Cardiac fibroblast (primary cell): ENCODE data around the gene CCDC93.

Experiments used
- DNase-seq, 2 donors: peaks; one replicate each; pipeline versions ENCODE4 v3.0.0 to v3.0.0-alpha.2; 2010; ENCODE audit warnings: low read depth in 2 of 2
- H3K4me3 ChIP-seq, 2 donors: replicated peaks in 1 of 2; 1 replicate in 1 of 2; 2 replicates in 1 of 2; pipeline ENCODE4 v1.5.1; 2011; ENCODE audit warnings: low read depth in 2 of 2, low read length in 2 of 2, mild to moderate bottlenecking in 2 of 2, moderate library complexity in 1 of 2
- TF ChIP-seq, protein P1 (sequence below): IDR thresholded peaks from one replicate; pipeline ENCODE4 v1.5.1; 2011; ENCODE audit warnings: low read depth, mild to moderate bottlenecking, low read length, inconsistent platforms

CCDC93 gene

DNA sequence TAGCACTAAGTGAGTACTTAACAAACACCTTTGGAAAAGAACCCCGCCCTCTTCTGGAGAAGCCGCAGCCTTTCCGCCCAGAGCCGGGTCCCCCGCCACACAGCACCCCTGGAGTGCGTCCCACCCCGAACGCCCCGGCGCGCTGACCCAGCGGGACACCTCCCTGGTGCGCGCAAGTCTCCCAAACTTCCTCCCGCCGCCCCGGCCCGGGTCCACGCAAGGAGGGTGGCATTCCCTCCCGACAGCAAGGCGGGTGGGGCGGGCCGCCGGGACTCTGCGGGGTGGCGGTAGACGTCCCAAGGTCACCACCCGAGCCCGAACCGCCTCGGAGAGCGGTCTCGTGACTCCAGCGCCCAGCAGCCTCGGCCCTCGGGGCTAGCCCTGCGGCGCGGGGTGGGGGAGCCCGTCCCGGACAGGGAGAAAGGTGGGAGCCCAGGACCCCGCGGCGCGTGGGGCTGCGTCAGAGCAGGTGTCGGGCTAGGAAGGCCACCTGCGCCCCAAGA lies 598 bp downstream of the CCDC93 start:
- TF ChIP-seq, protein P1, sequence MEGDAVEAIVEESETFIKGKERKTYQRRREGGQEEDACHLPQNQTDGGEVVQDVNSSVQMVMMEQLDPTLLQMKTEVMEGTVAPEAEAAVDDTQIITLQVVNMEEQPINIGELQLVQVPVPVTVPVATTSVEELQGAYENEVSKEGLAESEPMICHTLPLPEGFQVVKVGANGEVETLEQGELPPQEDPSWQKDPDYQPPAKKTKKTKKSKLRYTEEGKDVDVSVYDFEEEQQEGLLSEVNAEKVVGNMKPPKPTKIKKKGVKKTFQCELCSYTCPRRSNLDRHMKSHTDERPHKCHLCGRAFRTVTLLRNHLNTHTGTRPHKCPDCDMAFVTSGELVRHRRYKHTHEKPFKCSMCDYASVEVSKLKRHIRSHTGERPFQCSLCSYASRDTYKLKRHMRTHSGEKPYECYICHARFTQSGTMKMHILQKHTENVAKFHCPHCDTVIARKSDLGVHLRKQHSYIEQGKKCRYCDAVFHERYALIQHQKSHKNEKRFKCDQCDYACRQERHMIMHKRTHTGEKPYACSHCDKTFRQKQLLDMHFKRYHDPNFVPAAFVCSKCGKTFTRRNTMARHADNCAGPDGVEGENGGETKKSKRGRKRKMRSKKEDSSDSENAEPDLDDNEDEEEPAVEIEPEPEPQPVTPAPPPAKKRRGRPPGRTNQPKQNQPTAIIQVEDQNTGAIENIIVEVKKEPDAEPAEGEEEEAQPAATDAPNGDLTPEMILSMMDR: no peak
- H3K4me3 ChIP-seq: peak overlapping the region; percentile 96 to 99
- DNase-seq: peak in 1 of 2 donors; percentile 22

DNA sequence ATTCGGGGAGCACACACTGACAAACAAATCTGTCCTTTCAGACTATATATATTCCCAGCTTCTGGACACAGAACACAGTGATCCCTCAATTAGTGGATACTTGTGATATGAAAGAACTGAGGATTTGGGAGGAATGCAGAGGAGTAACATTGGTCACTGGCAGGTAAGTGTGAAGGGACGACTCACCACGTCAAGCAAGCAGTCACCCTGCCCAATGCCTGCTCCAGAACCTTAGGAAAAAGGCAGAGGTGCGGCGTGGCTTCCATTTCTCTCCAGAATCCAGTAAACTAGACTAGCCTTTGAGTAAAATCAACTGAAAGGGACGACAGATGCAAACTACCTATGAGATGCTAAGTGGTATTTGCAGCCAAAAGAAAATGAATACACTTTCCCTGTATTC lies 1.1 kb downstream of the CCDC93 start:
- peak in 1 of 2 donors; percentile 7 for DNase-seq
- TF ChIP-seq, protein P1: no peak
- H3K4me3 ChIP-seq: peak overlapping the region; percentile 96 to 99

DNA sequence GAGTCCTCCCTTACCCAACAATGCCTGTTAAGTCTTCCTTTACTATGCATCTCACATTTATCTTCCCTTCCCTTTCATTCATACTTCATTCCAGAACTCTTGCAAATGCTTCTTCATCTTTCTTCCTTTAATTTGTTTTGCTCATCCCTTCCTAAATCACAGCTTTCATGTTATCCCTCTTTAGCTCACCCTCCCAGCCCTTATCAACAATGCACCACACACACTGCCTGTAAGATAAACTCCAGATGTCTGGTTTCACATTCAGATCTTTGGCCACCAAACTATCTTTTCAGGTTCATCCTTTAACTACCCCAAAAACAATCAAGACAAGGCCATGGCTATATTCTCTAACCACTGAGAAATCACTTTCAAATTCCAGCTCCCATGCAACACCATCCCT lies 3.4 kb downstream of the CCDC93 start:
- DNase-seq: no peak
- TF ChIP-seq, protein P1: no peak
- H3K4me3 ChIP-seq: no peak overlapping the region

DNA sequence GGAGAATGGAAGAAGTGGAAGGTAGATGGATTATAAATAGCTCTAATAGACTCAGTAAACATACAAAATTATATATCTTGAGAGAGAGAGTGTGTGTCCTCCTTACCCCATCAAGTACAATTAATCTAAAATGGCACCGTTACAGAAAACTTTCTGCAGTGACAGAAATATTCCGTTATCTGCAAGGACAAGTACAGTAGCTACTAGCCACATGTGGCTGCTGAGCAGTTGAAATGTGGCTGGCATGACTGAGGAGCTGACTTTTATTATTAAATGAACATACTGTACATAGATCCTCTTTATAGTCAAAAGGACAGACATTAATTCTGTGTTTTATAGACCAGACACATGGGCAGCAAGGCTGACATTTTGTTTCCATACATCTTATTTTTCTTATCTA lies 7.0 kb downstream of the CCDC93 start:
- no peak for DNase-seq
- TF ChIP-seq, protein P1: no peak
- no peak overlapping the region for H3K4me3 ChIP-seq

DNA sequence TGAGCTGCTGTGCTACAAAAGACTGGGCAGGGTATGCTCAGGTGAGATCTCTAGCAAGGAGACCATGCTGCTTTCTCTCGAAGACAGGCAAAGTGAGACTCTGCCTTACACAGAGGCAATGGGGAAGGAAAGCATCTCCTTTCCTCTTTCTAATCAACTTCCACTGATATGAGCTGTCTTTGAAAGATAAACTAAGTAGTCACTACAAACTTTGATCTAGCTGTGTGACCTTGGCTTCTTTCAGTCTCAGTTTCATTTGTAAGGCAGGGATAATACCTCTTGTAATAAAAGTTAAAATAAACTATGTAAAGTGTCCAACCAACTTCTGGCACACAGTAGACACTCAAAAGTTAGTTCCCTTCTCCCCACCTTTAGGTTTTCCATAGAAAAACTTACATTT lies 7.5 kb downstream of the CCDC93 start:
- TF ChIP-seq, protein P1: no peak
- H3K4me3 ChIP-seq: no peak overlapping the region
- DNase-seq: no peak

DNA sequence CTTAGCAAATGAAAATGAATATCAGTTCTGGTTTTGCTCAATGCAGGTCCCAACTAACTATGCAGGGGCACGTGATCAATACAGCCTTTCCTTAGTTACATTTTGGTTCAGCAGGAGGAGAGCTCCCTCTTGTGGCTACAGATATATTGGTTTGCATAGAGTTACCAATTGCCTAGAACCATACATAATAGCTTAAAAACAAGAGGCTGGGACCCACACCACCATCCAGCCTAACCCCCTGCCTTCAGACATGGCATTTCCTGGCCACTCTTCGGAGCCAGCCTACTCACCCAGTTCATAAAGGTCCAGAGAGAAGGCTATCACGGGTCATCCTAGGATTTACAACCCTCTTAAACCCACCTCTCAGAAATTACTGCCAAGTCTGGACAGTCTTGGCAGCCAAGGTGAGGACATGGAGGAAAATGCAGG lies 10.5 kb downstream of the CCDC93 start:
- TF ChIP-seq, protein P1: peak; percentile 74
- peak; percentile 91 for DNase-seq
- H3K4me3 ChIP-seq: no peak overlapping the region

DNA sequence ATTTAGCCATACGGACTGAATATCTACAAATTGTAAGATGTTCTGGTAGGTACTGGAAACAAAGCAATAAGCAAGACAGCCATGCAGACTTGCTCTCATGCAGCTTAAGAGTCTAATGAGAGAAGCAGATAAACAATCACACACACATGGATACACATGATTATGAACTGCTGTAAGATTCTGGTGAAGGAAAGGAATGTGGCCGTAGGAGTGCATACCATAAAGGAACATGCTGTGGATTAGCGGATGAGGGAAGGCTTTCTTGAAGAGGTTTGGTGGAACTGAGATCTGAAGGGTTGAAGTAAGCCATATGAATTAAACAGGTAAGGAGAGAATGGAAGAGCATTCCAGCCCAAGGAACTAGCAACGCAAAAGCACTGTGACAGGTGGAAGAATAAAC lies 13.8 kb downstream of the CCDC93 start:
- no peak overlapping the region for H3K4me3 ChIP-seq
- TF ChIP-seq, protein P1: no peak
- no peak for DNase-seq
